DOHH2 (cell line): ENCODE measurements around the gene TMEM30A.

Experiments
- CTCF ChIP-seq: fragments of 200-600 bp; sonication (generic); IDR thresholded peaks from one replicate; pipeline ENCODE4 v1.5.1; 2014; ENCODE audit warnings: antibody characterized with exemption, mild to moderate bottlenecking, low read depth, low read length; ENCODE audit not compliant: poor library complexity, severe bottlenecking
- EZH2phosphoT487 ChIP-seq: fragments of 200-600 bp; sonication (generic); IDR thresholded peaks from 2 replicates; pipeline ENCODE4 v1.6.1; 2017; ENCODE audit warnings: borderline replicate concordance, mild to moderate bottlenecking, antibody characterized with exemption, low read length, moderate library complexity, mixed read lengths

DNA sequence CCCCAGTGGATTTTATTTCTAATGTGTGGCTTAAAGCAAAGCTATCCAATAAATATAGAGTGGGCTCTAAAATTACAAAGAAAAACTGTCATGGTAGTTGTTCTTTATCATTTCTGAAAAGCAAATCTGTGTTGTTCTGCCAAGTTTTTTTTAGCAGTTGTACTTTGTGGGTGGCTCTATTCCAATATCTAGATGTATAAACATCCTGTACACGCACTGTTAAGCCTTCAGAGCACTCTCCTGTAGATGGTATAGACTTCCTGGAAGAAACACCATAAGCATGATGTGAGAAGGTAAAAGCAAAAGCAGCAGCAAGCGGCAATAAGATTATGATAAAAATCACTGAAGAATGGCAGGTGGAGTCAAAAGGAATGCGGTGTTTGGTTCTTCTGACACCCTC lies 21.5 kb upstream of the TMEM30A start:
- TF ChIP-seq CTCF (no peak), EZH2phosphoT487 (no peak)
